22Rv1 (cell line): ENCODE data around the gene LAMTOR5.

ENCODE experiments used
- CTCF ChIP-seq: fragments of 450-650 bp; IDR thresholded peaks from 2 replicates; pipeline ENCODE4 v1.5.1; 2017; ENCODE audit warnings: mild to moderate bottlenecking
- ZFX ChIP-seq: fragments of 450-650 bp; IDR thresholded peaks from 2 replicates; pipeline ENCODE4 v1.6.1; 2017; ENCODE audit warnings: antibody characterized with exemption, borderline replicate concordance

GRCh38 chr1:110394493-110394820, 13.0 kb downstream of the LAMTOR5 start:
- TF ChIP-seq CTCF: no peak
- no peak for TF ChIP-seq ZFX
